ENCODE data around the gene UBR1. TPM values are rescaled to one million over a fixed set of nuclear protein-coding genes. Genes with fewer than 3 reads are reported as not detected.

Gene UBR1
- total RNA-seq, 1 experiment from 2014 or later = 22.2 TPM

- peaks cover 6% of the 10 kb centered on the region for H3K27me3 Mint-ChIP-seq (ENCODE audit: low read depth)
- no peak overlapping the region for H2BK20ac ChIP-seq (ENCODE audit: low read depth, low read length, poor library complexity, severe bottlenecking)
- peak overlapping the region; percentile 99 for H3K4me2 ChIP-seq (ENCODE audit: insufficient read depth, insufficient read length, low read length)
- H2AK5ac ChIP-seq (ENCODE audit: insufficient read length, low read length) = no peak overlapping the region
- no peaks in the 10 kb centered on the region for H3K27me3 ChIP-seq (ENCODE audit: insufficient read depth, low read length)
- TF ChIP-seq, protein P1, sequence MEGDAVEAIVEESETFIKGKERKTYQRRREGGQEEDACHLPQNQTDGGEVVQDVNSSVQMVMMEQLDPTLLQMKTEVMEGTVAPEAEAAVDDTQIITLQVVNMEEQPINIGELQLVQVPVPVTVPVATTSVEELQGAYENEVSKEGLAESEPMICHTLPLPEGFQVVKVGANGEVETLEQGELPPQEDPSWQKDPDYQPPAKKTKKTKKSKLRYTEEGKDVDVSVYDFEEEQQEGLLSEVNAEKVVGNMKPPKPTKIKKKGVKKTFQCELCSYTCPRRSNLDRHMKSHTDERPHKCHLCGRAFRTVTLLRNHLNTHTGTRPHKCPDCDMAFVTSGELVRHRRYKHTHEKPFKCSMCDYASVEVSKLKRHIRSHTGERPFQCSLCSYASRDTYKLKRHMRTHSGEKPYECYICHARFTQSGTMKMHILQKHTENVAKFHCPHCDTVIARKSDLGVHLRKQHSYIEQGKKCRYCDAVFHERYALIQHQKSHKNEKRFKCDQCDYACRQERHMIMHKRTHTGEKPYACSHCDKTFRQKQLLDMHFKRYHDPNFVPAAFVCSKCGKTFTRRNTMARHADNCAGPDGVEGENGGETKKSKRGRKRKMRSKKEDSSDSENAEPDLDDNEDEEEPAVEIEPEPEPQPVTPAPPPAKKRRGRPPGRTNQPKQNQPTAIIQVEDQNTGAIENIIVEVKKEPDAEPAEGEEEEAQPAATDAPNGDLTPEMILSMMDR (conservative IDR thresholded peaks at IDR 0.05) = no peak
- H2AFZ ChIP-seq (ENCODE audit: low read length) = peak overlapping the region; percentile 49
- H3K27ac ChIP-seq (ENCODE audit: insufficient read length, low read depth, low read length) = no peak overlapping the region
- H3K36me3 Mint-ChIP-seq (ENCODE audit: insufficient read depth in 1 of 3, low read depth in 3 of 3) = peaks cover 4 to 23% (median 20%) of the 10 kb centered on the region in 3 experiments; a peak in 6 of 7 replicates
- peak overlapping the region; percentile 94 to 98 for H3K4me3 Mint-ChIP-seq
- H4K5ac ChIP-seq (ENCODE audit: insufficient read length, low read depth, low read length) = no peak overlapping the region
- H3K9me3 Mint-ChIP-seq = no peaks in the 10 kb centered on the region
- no peaks in the 10 kb centered on the region for H4K20me1 ChIP-seq (ENCODE audit: control insufficient read depth, insufficient read depth, insufficient read length)
- H3K23ac ChIP-seq (ENCODE audit: insufficient read length, low read depth, low read length) = no peak overlapping the region
- peaks cover 1% of the 10 kb centered on the region; the same call in 1 of the 2 replicates for H3K79me2 ChIP-seq (ENCODE audit: insufficient read depth, low read length)
- H3K4me1 ChIP-seq (ENCODE audit: insufficient read depth, low read length) = no peaks in the 10 kb centered on the region
- H3K9ac ChIP-seq (ENCODE audit: extremely low read depth, insufficient read length, low read length) = peak overlapping the region; percentile 91
- H2BK5ac ChIP-seq (ENCODE audit: insufficient read length, low read length) = no peak overlapping the region
- no peak overlapping the region for H4K8ac ChIP-seq (replicated peaks; ENCODE audit: insufficient read length, low read depth, low read length)
- H3K56ac ChIP-seq (ENCODE audit: insufficient read length, low read depth, low read length) = no peak overlapping the region
- H3K9me3 ChIP-seq (ENCODE audit: control insufficient read depth, low read depth, low read length) = no peaks in the 10 kb centered on the region
- no peak overlapping the region for H3T11ph ChIP-seq (ENCODE audit: low read length)
- H3K4me1 Mint-ChIP-seq = peaks cover 11 to 13% of the 10 kb centered on the region in 2 experiments
- peak overlapping the region; percentile 34 to 98 (median 96); a peak in 6 of 7 replicates for H3K27ac Mint-ChIP-seq
- H3K18ac ChIP-seq (ENCODE audit: insufficient read length, low read depth, low read length) = no peak overlapping the region
- no peak overlapping the region for H3K14ac ChIP-seq (ENCODE audit: insufficient read depth, low read length)
- H2BK12ac ChIP-seq (ENCODE audit: insufficient read length, low read depth, low read length) = no peak overlapping the region
- H4K91ac ChIP-seq (ENCODE audit: insufficient read length, low read depth, low read length) = no peak overlapping the region
- H3K79me1 ChIP-seq (ENCODE audit: insufficient read depth, low read depth, low read length, poor library complexity, severe bottlenecking) = peaks cover 9% of the 10 kb centered on the region
- H3K4ac ChIP-seq (ENCODE audit: low read depth, low read length) = no peak overlapping the region
- peaks cover 8% of the 10 kb centered on the region for H3K23me2 ChIP-seq (ENCODE audit: insufficient read length, low read depth, low read length, poor library complexity, severe bottlenecking)
- WGBS (ENCODE audit: extremely low coverage, insufficient read length, low lambda C conversion rate) = no CpG with 5 or more reads among the region's 11 CpGs
- no peak overlapping the region for H2BK15ac ChIP-seq (ENCODE audit: low read depth, low read length)
- H2BK120ac ChIP-seq (ENCODE audit: low read depth, low read length, poor library complexity, severe bottlenecking) = no peak overlapping the region
- no peak for DNase-seq
Observed at GRCh38 chr15:43105077-43105736, 631 bp downstream of the UBR1 start.
